Measurements from ENCODE around the gene ADGRV1. TPM values are rescaled to one million over a fixed set of nuclear protein-coding genes. Genes with fewer than 3 reads are reported as not detected.

The ADGRV1 gene, protein sequence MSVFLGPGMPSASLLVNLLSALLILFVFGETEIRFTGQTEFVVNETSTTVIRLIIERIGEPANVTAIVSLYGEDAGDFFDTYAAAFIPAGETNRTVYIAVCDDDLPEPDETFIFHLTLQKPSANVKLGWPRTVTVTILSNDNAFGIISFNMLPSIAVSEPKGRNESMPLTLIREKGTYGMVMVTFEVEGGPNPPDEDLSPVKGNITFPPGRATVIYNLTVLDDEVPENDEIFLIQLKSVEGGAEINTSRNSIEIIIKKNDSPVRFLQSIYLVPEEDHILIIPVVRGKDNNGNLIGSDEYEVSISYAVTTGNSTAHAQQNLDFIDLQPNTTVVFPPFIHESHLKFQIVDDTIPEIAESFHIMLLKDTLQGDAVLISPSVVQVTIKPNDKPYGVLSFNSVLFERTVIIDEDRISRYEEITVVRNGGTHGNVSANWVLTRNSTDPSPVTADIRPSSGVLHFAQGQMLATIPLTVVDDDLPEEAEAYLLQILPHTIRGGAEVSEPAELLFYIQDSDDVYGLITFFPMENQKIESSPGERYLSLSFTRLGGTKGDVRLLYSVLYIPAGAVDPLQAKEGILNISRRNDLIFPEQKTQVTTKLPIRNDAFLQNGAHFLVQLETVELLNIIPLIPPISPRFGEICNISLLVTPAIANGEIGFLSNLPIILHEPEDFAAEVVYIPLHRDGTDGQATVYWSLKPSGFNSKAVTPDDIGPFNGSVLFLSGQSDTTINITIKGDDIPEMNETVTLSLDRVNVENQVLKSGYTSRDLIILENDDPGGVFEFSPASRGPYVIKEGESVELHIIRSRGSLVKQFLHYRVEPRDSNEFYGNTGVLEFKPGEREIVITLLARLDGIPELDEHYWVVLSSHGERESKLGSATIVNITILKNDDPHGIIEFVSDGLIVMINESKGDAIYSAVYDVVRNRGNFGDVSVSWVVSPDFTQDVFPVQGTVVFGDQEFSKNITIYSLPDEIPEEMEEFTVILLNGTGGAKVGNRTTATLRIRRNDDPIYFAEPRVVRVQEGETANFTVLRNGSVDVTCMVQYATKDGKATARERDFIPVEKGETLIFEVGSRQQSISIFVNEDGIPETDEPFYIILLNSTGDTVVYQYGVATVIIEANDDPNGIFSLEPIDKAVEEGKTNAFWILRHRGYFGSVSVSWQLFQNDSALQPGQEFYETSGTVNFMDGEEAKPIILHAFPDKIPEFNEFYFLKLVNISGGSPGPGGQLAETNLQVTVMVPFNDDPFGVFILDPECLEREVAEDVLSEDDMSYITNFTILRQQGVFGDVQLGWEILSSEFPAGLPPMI (N-terminal part only)
- total RNA-seq (15.5 and 18.4 TPM in 2 replicates), polyA plus RNA-seq (19.6 and 24.8 TPM in 2 replicates)

DNA sequence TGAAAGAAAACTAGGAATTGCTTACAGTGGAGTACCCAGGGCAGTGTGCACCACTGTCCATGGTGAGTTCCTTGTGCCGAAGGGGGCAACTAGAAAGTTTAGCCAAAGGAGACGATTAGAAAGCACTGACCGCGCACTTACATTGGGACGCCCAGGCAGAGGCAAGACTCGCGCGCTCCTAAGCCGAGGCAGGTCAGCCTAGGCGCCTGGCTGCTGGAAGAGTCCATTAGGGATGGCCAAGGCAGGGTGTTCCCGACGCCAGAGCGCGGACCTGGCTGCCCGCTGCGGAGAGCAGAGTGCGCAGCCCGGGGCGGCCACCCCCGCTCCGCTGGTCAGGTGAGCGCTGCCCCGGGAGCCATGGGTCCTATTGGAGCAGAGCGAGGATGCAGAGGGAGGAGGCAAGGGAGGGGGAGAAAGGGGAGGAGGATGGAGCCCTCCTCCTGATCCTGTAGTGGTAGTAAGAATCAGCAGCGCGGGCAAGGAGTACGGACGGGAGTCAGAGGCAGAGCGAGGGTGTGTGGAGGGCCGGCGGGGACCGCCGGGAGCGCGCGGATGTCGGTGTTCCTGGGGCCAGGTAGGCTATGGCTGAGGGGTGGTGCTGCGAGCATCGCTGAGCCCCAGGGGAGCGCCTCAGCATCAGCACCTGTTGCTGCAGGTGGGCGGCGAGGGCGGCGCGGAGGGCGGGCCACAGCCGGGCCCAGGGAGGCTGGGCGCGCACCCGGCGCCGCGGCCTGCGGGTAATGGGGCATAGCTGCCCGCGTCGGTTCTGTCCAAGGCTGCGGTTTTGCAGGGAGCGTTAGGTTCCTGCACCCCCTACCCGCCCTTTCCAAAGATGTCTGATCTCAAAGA, at the start of gene ADGRV1:
Gene ADGRV1 (plus strand): TSS at position 454 of the 849 bp plus-strand sequence. CDS start 99 bp downstream, at position 553.
- Histone ChIP-seq H3K36me3 (no peaks in the 10 kb centered on the region), H3K4me3 (peak within 1 kb of the TSS; percentile 74), H3K4me1 (ENCODE audit: low read depth) (peaks cover 2% of the 10 kb centered on the region), H3K27ac (no peak within 1 kb of the TSS), H3K27me3 (peaks cover 28% of the 10 kb centered on the region), H3K9me3 (ENCODE audit: low read depth) (no peaks in the 10 kb centered on the region)
- TF ChIP-seq, protein P1, sequence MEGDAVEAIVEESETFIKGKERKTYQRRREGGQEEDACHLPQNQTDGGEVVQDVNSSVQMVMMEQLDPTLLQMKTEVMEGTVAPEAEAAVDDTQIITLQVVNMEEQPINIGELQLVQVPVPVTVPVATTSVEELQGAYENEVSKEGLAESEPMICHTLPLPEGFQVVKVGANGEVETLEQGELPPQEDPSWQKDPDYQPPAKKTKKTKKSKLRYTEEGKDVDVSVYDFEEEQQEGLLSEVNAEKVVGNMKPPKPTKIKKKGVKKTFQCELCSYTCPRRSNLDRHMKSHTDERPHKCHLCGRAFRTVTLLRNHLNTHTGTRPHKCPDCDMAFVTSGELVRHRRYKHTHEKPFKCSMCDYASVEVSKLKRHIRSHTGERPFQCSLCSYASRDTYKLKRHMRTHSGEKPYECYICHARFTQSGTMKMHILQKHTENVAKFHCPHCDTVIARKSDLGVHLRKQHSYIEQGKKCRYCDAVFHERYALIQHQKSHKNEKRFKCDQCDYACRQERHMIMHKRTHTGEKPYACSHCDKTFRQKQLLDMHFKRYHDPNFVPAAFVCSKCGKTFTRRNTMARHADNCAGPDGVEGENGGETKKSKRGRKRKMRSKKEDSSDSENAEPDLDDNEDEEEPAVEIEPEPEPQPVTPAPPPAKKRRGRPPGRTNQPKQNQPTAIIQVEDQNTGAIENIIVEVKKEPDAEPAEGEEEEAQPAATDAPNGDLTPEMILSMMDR (IDR thresholded peaks at IDR 0.05; ENCODE audit: low read depth, low read length), result no peak
- peak; percentile 55 to 95 for DNase-seq (ENCODE audit: low read depth in 1 of 2, low spot score in 1 of 2)

DNA sequence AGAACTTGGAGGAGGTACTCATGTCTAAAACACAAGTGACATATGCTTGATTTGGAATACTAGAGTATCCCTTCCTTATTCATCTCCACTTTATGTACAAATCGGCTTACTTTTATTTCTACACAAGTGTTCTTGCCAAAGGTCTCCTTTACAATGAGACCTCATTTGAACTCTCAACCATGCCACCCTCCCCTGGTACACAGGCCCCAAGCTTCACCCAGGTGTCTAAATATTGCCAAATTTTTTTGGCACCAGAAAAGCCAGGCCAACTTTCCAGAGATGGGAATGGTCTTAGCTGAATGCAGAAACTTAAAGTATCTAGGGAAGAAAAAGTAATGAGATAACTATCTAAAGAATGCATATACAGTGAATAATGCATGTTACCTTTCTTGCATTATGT, 48.2 kb upstream of the ADGRV1 start:
- H3K27ac ChIP-seq, result no peak overlapping the region
- H3K36me3 ChIP-seq, result no peaks in the 10 kb centered on the region

DNA sequence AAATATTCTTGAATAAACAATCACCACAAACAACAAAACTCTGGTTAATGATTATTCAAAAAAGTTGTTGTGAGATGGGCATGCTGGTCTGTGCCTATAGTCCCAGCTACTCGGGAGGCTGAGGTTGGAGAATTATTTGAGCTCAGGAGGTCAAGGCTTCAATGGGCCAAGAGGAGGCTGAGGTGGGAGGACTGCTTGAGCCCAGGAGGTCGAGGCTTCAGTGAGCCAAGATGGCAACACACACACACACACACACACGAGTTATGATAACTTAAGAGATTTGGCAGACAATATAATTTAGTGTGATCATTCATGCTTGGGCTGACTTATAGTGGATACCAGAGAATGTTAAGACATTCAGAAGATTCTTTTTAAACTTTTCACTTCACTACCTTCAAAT, 44.1 kb upstream of the ADGRV1 start:
- Histone ChIP-seq H3K4me1 (ENCODE audit: low read depth) (peaks cover 8% of the 10 kb centered on the region), H3K36me3 (peaks cover 12% of the 10 kb centered on the region), H3K27me3 (no peaks in the 10 kb centered on the region), H3K4me3 (no peak overlapping the region), H3K27ac (no peak overlapping the region), H3K9me3 (ENCODE audit: low read depth) (no peaks in the 10 kb centered on the region)
- TF ChIP-seq, protein P1 (IDR thresholded peaks at IDR 0.05; ENCODE audit: low read depth, low read length), result no peak
- no peak for DNase-seq (ENCODE audit: low read depth in 1 of 2, low spot score in 1 of 2)

More for the DNA sequence above, 48.2 kb upstream of the ADGRV1 start:
- Histone ChIP-seq H3K4me3 (no peak overlapping the region), H3K27me3 (no peaks in the 10 kb centered on the region), H3K9me3 (ENCODE audit: low read depth) (no peaks in the 10 kb centered on the region), H3K4me1 (ENCODE audit: low read depth) (peaks cover 8% of the 10 kb centered on the region)
- TF ChIP-seq, protein P1 (IDR thresholded peaks at IDR 0.05; ENCODE audit: low read depth, low read length), result no peak
- DNase-seq (ENCODE audit: low read depth in 1 of 2, low spot score in 1 of 2), result no peak

DNA sequence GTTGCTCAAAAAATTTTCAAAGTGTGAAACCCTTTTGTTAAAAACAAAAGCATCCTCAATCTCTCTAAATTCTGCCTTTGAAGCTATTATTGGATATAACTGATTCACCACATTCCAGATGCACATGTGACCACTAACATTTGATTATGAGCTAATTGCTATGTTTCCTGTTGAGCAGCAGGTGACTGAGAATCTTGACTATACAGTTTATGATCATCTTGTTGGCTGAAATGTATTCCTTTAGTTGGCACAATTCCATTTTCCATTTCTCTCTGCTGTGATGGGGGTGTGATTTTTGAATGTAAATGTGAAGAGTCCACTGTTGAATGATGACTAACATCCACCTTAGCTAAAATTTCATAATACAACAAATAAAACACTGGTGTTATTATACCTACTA, 39.9 kb upstream of the ADGRV1 start:
- Histone ChIP-seq H3K27me3 (no peaks in the 10 kb centered on the region), H3K27ac (no peak overlapping the region), H3K36me3 (peaks cover 35% of the 10 kb centered on the region), H3K9me3 (ENCODE audit: low read depth) (no peaks in the 10 kb centered on the region), H3K4me3 (no peak overlapping the region), H3K4me1 (ENCODE audit: low read depth) (peaks cover 6% of the 10 kb centered on the region)
- no peak for DNase-seq (ENCODE audit: low read depth in 1 of 2, low spot score in 1 of 2)
- TF ChIP-seq, protein P1 (IDR thresholded peaks at IDR 0.05; ENCODE audit: low read depth, low read length), result no peak
